Measurements from ENCODE around the gene GLRX2.
A peak's percentile ranks its signal among the peaks of the same experiment; 100 is the strongest.
"Not testable (repeated sequence)": the region's sequence is repeated elsewhere in the genome, so short reads cannot be mapped to it uniquely, and the experiment has no call there.

GLRX2 gene

DNA sequence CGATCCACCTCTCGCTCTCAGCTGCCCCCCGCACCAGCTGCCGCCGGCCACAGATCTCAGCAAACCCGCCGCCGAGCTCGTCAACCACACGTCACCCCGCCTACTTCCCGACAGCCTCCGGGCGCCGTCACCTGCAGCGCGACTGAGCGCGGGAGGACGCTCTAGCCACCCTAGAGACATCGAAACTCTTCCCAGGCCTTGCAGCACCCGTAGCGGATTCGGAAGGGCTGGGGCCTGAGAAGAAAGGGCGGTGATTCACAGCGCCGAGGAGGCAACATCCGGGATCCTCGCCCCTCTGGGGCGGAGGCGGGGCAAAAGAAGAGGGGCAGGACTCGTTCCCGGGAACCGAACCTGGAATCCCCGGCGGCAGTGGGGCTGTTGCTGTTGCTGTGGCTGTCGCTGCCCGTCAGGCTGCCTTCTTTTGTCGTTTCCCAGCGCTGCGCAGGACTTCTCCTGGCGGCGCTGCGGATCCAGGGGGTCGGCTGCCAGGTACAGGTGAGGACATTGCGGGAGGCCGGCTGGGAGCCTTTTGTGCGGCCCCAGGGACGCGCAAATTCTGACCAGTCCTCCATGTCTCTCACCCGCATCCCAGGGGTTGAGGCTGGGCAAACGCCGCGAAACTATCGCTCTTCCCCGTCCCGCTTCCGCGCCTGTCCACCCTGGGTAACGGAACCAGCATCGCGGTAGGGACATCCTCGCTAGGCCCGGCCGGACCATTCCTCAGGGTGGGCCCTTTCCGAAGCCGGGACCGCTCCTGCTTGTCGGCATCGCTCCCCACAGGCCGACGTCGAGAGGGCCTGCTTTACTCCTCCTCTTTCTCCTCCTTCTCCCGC, 45.7 kb downstream of the GLRX2 start, which contains the start of the genes RO60 and UCHL5:
RO60 (plus strand) TSS at position 331 of the 833 bp plus-strand sequence. CDS start 9,443 bp downstream, outside the sequence.
UCHL5 (minus strand) TSS at position 79 of the 833 bp plus-strand sequence. CDS start 100 bp downstream, outside the sequence.
- H2AFZ ChIP-seq (ENCODE audit: low read length) = peak within 1 kb of the TSS; percentile 13; the same call in 1 of the 2 replicates
- H3K4me1 ChIP-seq (ENCODE audit: insufficient read depth, low read length, severe bottlenecking) = peaks cover 48% of the 10 kb centered on the region
- peak within 1 kb of the TSS; percentile 80 for H3K27ac ChIP-seq (ENCODE audit: low read depth, low read length, poor library complexity, severe bottlenecking)

DNA sequence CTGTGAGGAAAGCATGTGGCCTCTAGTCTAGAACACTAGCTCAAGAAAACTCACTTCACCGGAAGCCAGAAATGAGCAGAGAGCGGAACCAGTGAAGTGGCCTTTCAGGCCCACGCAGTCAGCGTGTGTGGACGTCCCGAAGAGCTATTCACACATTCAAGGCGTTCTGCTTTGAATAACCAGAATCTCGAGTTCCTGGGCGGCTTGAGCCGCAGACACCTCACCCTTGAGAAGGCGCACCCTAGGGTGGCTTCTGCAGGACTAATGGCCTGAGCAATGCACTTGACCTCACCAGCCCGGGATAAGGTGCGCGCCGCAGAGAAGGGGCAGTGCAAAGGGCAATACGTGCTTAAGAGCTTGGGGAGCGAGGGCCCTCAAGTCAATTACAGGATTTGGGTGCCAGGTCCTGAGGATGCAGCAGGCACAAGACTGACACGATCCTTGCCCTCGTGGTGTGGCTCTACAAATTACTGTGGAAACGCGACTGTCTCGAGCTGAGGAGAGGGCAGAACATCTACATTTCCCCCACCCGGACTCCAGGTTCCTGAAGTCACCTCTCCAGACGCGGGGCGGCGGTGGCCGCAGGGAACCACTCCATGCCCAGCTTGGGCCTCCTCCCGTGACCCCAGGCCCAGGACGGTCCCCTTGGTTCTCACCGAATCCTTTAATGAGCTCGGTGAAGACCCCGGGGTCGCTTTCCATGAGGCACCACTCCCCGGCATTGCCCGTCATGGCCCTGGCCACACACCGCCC, 46.5 kb downstream of the GLRX2 start:
- Histone ChIP-seq H3K9ac (ENCODE audit: low read length) (peak overlapping the region; percentile 92), H3K27me3 (ENCODE audit: insufficient read depth, low read length) (no peaks in the 10 kb centered on the region), H3K4me3 (ENCODE audit: low read depth, low read length, poor library complexity, severe bottlenecking) (peak overlapping the region; percentile 90), H4K20me1 (ENCODE audit: insufficient read depth, low read length) (no peaks in the 10 kb centered on the region), H3F3A (ENCODE audit: insufficient read depth, low read length) (0 out of 2 replicates have a peak, but pooled peaks cover 4% of the 10 kb centered on the region), H3K4me2 (ENCODE audit: low read length) (peak overlapping the region; percentile 89), H3K27ac (ENCODE audit: low read depth, low read length, poor library complexity, severe bottlenecking) (peak overlapping the region; percentile 80), H3K9me3 (ENCODE audit: low read length) (no peaks in the 10 kb centered on the region), H3K4me1 (ENCODE audit: insufficient read depth, low read length, severe bottlenecking) (peaks cover 55% of the 10 kb centered on the region), H3K79me2 (ENCODE audit: insufficient read depth, low read length) (peaks cover 95% of the 10 kb centered on the region), H3K9me2 (ENCODE audit: low read depth, low read length) (no peaks in the 10 kb centered on the region), H2AFZ (ENCODE audit: low read length) (no peak overlapping the region), H3K36me3 (ENCODE audit: insufficient read depth, low read length) (peaks cover 31% of the 10 kb centered on the region)
- TF ChIP-seq EZH2 (IDR thresholded peaks at IDR 0.05; ENCODE audit: borderline replicate concordance, low read length) = no peak
- TF ChIP-seq CTCF (IDR thresholded peaks at IDR 0.05; ENCODE audit: low read length) = no peak

More for the DNA sequence above, 45.7 kb downstream of the GLRX2 start, which contains the start of the genes RO60 and UCHL5:
- Histone ChIP-seq H3F3A (ENCODE audit: insufficient read depth, low read length) (0 out of 2 replicates have a peak, but pooled peaks cover 4% of the 10 kb centered on the region), H3K4me3 (ENCODE audit: low read depth, low read length, poor library complexity, severe bottlenecking) (peak within 1 kb of the TSS; percentile 90), H3K9me3 (ENCODE audit: low read length) (no peaks in the 10 kb centered on the region), H3K36me3 (ENCODE audit: insufficient read depth, low read length) (peaks cover 29% of the 10 kb centered on the region), H3K79me2 (ENCODE audit: insufficient read depth, low read length) (peaks cover 94% of the 10 kb centered on the region), H4K20me1 (ENCODE audit: insufficient read depth, low read length) (no peaks in the 10 kb centered on the region), H3K4me2 (ENCODE audit: low read length) (peak within 1 kb of the TSS; percentile 89), H3K9ac (ENCODE audit: low read length) (peak within 1 kb of the TSS; percentile 92), H3K9me2 (ENCODE audit: low read depth, low read length) (no peaks in the 10 kb centered on the region), H3K27me3 (ENCODE audit: insufficient read depth, low read length) (no peaks in the 10 kb centered on the region)
- TF ChIP-seq CTCF (IDR thresholded peaks at IDR 0.05; ENCODE audit: low read length) = no peak
- no peak for TF ChIP-seq EZH2 (IDR thresholded peaks at IDR 0.05; ENCODE audit: borderline replicate concordance, low read length)

DNA sequence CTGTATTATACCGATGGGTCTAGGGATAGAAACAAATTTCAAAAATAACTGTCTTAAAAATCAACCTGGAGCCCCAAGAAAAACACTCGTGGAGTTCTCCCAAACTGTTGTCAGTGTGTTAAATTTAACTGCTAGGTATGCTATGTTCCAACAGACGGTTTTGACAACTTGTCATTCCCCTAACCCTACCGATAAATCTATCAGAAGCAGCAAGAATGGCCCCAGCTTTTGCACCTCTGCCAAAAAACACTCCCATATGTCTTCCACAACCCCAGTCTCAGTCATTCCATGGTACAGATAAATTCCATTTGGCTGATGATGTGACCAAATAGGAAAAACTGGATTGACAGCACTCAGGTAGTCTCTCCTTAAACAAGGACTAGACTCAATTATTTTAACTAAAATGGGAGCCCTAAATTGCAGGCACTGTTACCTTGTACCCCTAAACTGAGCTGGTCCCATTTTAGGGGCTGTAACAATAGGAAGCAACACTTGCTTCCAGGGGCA, 51.0 kb downstream of the GLRX2 start:
- Histone ChIP-seq H3K9me2 (ENCODE audit: low read depth, low read length) (no peaks in the 10 kb centered on the region), H3K9ac (ENCODE audit: low read length) (no peak overlapping the region), H4K20me1 (ENCODE audit: insufficient read depth, low read length) (no peaks in the 10 kb centered on the region), H3K27me3 (ENCODE audit: insufficient read depth, low read length) (no peaks in the 10 kb centered on the region), H3K9me3 (ENCODE audit: low read length) (no peaks in the 10 kb centered on the region), H3K36me3 (ENCODE audit: insufficient read depth, low read length) (peaks cover 37% of the 10 kb centered on the region), H3K4me1 (ENCODE audit: insufficient read depth, low read length, severe bottlenecking) (peaks cover 42% of the 10 kb centered on the region), H3K79me2 (ENCODE audit: insufficient read depth, low read length) (peaks cover 77% of the 10 kb centered on the region), H3K4me2 (ENCODE audit: low read length) (no peak overlapping the region), H2AFZ (ENCODE audit: low read length) (no peak overlapping the region), H3K27ac (ENCODE audit: low read depth, low read length, poor library complexity, severe bottlenecking) (no peak overlapping the region), H3F3A (ENCODE audit: insufficient read depth, low read length) (0 out of 2 replicates have a peak, but pooled peaks cover 4% of the 10 kb centered on the region), H3K4me3 (ENCODE audit: low read depth, low read length, poor library complexity, severe bottlenecking) (no peak overlapping the region)
- TF ChIP-seq EZH2 (IDR thresholded peaks at IDR 0.05; ENCODE audit: borderline replicate concordance, low read length) (no peak), CTCF (IDR thresholded peaks at IDR 0.05; ENCODE audit: low read length) (no peak)

- H4K20me1 ChIP-seq (ENCODE audit: insufficient read depth, low read length); H3K27ac ChIP-seq (ENCODE audit: low read depth, low read length, poor library complexity, severe bottlenecking); H3K4me3 ChIP-seq (ENCODE audit: low read depth, low read length, poor library complexity, severe bottlenecking); H3K9me3 ChIP-seq (ENCODE audit: low read length); H3K27me3 ChIP-seq (ENCODE audit: insufficient read depth, low read length); H3K4me2 ChIP-seq (ENCODE audit: low read length); H3K9me2 ChIP-seq (ENCODE audit: low read depth, low read length); H3K4me1 ChIP-seq (ENCODE audit: insufficient read depth, low read length, severe bottlenecking); H3F3A ChIP-seq (ENCODE audit: insufficient read depth, low read length); H2AFZ ChIP-seq (ENCODE audit: low read length); H3K9ac ChIP-seq (ENCODE audit: low read length): not testable (repeated sequence)
- Histone ChIP-seq H3K79me2 (ENCODE audit: insufficient read depth, low read length) (peaks cover 26% of the 10 kb centered on the region), H3K36me3 (ENCODE audit: insufficient read depth, low read length) (peaks cover 66% of the 10 kb centered on the region)
Measured at GRCh38 chr1:193048913-193049312, 56.3 kb downstream of the GLRX2 start.

Data from OCI-LY1 (cell line).